H1 (cell line): ENCODE data around the gene PRPF39. TPM values are rescaled to one million over a fixed set of nuclear protein-coding genes. Genes with fewer than 3 reads are reported as not detected.

Experiments
- CTCF ChIA-PET: fragments of 300-600 bp; sonication (Branson Sonifier 250); formaldehyde crosslinking; loops from one replicate; lab custom pipeline; 2021; ENCODE audit not compliant: partially characterized antibody; lab: Charles Lee
- POLR2A ChIA-PET: fragments of 300-600 bp; sonication (Branson Sonifier 250); formaldehyde crosslinking; loops from one replicate; lab custom pipeline; 2021; ENCODE audit warnings: inconsistent platforms; ENCODE audit not compliant: partially characterized antibody; lab: Charles Lee
- DNase-seq, 2 experiments: peaks; one replicate each; pipeline versions ENCODE4 v3.0.0 to v3.0.0-alpha.2; 2010 to 2022; ENCODE audit warnings: low spot score in 2 of 2, low read depth in 1 of 2, mixed read lengths in 1 of 2
- FAIRE-seq: peaks from 2 replicates; lab custom pipeline; 2011; peaks lifted over from hg19 to GRCh38; lab: Jason Lieb, UNC
- H2AFZ ChIP-seq: 2 replicates; pipeline ENCODE4 v1.8.1; 2012; ENCODE audit warnings: low read length, inconsistent platforms
- H2AK5ac ChIP-seq: 2 replicates; pipeline ENCODE4 v1.6.1; 2013; ENCODE audit warnings: low read depth, low read length
- H2BK120ac ChIP-seq: replicated peaks from 2 replicates; pipeline ENCODE3; 2013; ENCODE audit warnings: low read depth, low read length, inconsistent platforms
- H2BK12ac ChIP-seq: 2 replicates; pipeline ENCODE4 v1.6.1; 2013; ENCODE audit warnings: low read depth, low read length
- H2BK15ac ChIP-seq: 2 replicates; pipeline ENCODE4 v1.6.1; 2013; ENCODE audit warnings: low read length
- H2BK20ac ChIP-seq: 2 replicates; pipeline ENCODE4 v1.6.1; 2013; ENCODE audit warnings: low read length
- H2BK5ac ChIP-seq: 2 replicates; pipeline ENCODE4 v1.6.1; 2013; ENCODE audit warnings: low read depth, low read length
- H3K14ac ChIP-seq: 2 replicates; pipeline ENCODE4 v1.6.1; 2013; ENCODE audit warnings: inconsistent platforms; ENCODE audit not compliant: insufficient read length
- H3K18ac ChIP-seq: 2 replicates; pipeline ENCODE4 v1.6.1; 2013; ENCODE audit warnings: low read length; ENCODE audit errors: extremely low read depth
- H3K23ac ChIP-seq: 2 replicates; pipeline ENCODE4 v1.6.1; 2013; ENCODE audit warnings: inconsistent platforms; ENCODE audit not compliant: insufficient read length
- H3K23me2 ChIP-seq: 2 replicates; pipeline ENCODE4 v1.6.1; 2013; ENCODE audit warnings: low read depth, low read length
- H3K27ac ChIP-seq: 2 replicates; pipeline ENCODE4 v1.6.1; 2011; ENCODE audit warnings: low read depth, low read length, inconsistent platforms
- H3K27me3 ChIP-seq, 4 experiments: replicated peaks in 1 of 4; 1 replicate in 1 of 4; 2 replicates in 3 of 4; pipeline versions ENCODE4 v1.6.1 to v1.8.1; 2011 to 2013; ENCODE audit warnings: low read length in 3 of 4, mild to moderate bottlenecking in 3 of 4, inconsistent platforms in 2 of 4, mixed read lengths in 2 of 4, moderate library complexity in 1 of 4; ENCODE audit not compliant: control insufficient read depth in 3 of 4, insufficient read depth in 3 of 4; ENCODE audit errors: extremely low read depth in 1 of 4
- H3K36me3 ChIP-seq, 4 experiments: 2 replicates each; pipeline versions ENCODE4 v1.6.1 to v1.8.1; 2011 to 2013; ENCODE audit warnings: mild to moderate bottlenecking in 4 of 4, low read length in 3 of 4, moderate library complexity in 2 of 4, control low read depth in 1 of 4, inconsistent platforms in 1 of 4; ENCODE audit not compliant: insufficient read depth in 4 of 4, control insufficient read depth in 2 of 4
- H3K4ac ChIP-seq: replicated peaks from 2 replicates; pipeline ENCODE3; 2013; ENCODE audit warnings: low read length, low read depth, mixed read lengths, inconsistent platforms; ENCODE audit not compliant: insufficient read length
- H3K4me1 ChIP-seq, 4 experiments: replicated peaks in 1 of 4; 1 replicate in 1 of 4; 2 replicates in 3 of 4; pipeline versions ENCODE4 v1.6.1 to v1.8.1; 2011 to 2013; ENCODE audit warnings: low read length in 3 of 4, inconsistent platforms in 2 of 4, mixed read lengths in 1 of 4; ENCODE audit not compliant: insufficient read depth in 4 of 4, control insufficient read depth in 3 of 4
- H3K4me2 ChIP-seq, 2 experiments: 2 replicates each; pipeline versions ENCODE4 v1.6.1 to v1.8.1; 2011 to 2013; ENCODE audit warnings: low read depth in 2 of 2, low read length in 2 of 2, control low read depth in 1 of 2, inconsistent platforms in 1 of 2, mild to moderate bottlenecking in 1 of 2; ENCODE audit not compliant: insufficient read depth in 1 of 2
- H3K4me3 ChIP-seq, 4 experiments: fragments of 200-600, 300-600 bp in 1 of 4; sonication (generic), shearing (Covaris generic), sonication (Bioruptor Twin) in 1 of 4; 2 replicates each; pipeline versions ENCODE4 v1.5.1 to v1.8.1; 2011 to 2016; ENCODE audit warnings: low read length in 4 of 4, low read depth in 3 of 4, control low read depth in 2 of 4, inconsistent platforms in 2 of 4, mild to moderate bottlenecking in 2 of 4, mixed read lengths in 1 of 4, moderate library complexity in 1 of 4; ENCODE audit not compliant: insufficient read depth in 2 of 4; ENCODE audit errors: extremely low read depth in 1 of 4
- H3K56ac ChIP-seq: replicated peaks from 2 replicates; pipeline ENCODE3; 2013; ENCODE audit warnings: low read depth, mild to moderate bottlenecking, mixed read lengths, low read length, inconsistent platforms; ENCODE audit not compliant: insufficient read length
- H3K79me1 ChIP-seq: 2 replicates; pipeline ENCODE4 v1.6.1; 2013; ENCODE audit warnings: low read depth, low read length, control low read depth
- H3K79me2 ChIP-seq, 2 experiments: 2 replicates each; pipeline versions ENCODE4 v1.6.1 to v1.8.1; 2012 to 2013; ENCODE audit warnings: low read length in 2 of 2, mild to moderate bottlenecking in 2 of 2, inconsistent platforms in 1 of 2; ENCODE audit not compliant: insufficient read depth in 2 of 2, control insufficient read depth in 1 of 2
- H3K9ac ChIP-seq, 4 experiments: replicated peaks in 1 of 4; 1 replicate in 1 of 4; 2 replicates in 3 of 4; pipeline versions ENCODE4 v1.6.1 to v1.8.1; 2011 to 2013; ENCODE audit warnings: low read depth in 3 of 4, low read length in 3 of 4, control low read depth in 2 of 4, mild to moderate bottlenecking in 2 of 4, moderate library complexity in 2 of 4, inconsistent platforms in 1 of 4; ENCODE audit errors: extremely low read depth in 1 of 4
- H3K9me3 ChIP-seq, 2 experiments: 2 replicates each; pipeline versions ENCODE4 v1.6.1 to v1.8.1; 2012 to 2013; ENCODE audit warnings: mild to moderate bottlenecking in 2 of 2, moderate library complexity in 2 of 2, control low read depth in 1 of 2, inconsistent platforms in 1 of 2, low read depth in 1 of 2, low read length in 1 of 2, mixed read lengths in 1 of 2; ENCODE audit not compliant: insufficient read depth in 2 of 2
- H4K20me1 ChIP-seq, 2 experiments: replicated peaks in 1 of 2; 2 replicates each; pipeline versions ENCODE3 to v1.8.1; 2011 to 2013; ENCODE audit warnings: inconsistent platforms in 2 of 2, low read length in 2 of 2, mild to moderate bottlenecking in 1 of 2; ENCODE audit not compliant: insufficient read depth in 2 of 2, control insufficient read depth in 1 of 2
- H4K5ac ChIP-seq: 2 replicates; pipeline ENCODE4 v1.6.1; 2013; ENCODE audit warnings: low read length, low read depth, mixed read lengths, inconsistent platforms; ENCODE audit not compliant: insufficient read length
- H4K8ac ChIP-seq: 2 replicates; pipeline ENCODE4 v1.8.0; 2013; ENCODE audit warnings: mild to moderate bottlenecking, moderate library complexity, low read length, inconsistent platforms; ENCODE audit not compliant: insufficient read depth; ENCODE audit errors: extremely low read depth
- H4K91ac ChIP-seq: replicated peaks from 2 replicates; pipeline ENCODE3; 2013; ENCODE audit warnings: low read length, mixed read lengths, inconsistent platforms; ENCODE audit not compliant: insufficient read length
- JUND ChIP-seq: IDR thresholded peaks from 2 replicates; pipeline ENCODE4 v1.6.1; 2011; ENCODE audit warnings: mild to moderate bottlenecking, improper control_type of control experiment, low read length
- KDM5A ChIP-seq: fragments of 200-600 bp; IDR thresholded peaks from 2 replicates; pipeline ENCODE4 v1.7.1; 2012; ENCODE audit warnings: mild to moderate bottlenecking, low read length, inconsistent platforms, mixed read lengths
- WGBS, 2 experiments: shearing (Covaris generic) in 1 of 2; methylation state at CpG; one replicate each; pipeline versions ENCODE4 v1.1.6 to v1.1.7; 2013 to 2015; ENCODE audit warnings: low lambda C conversion rate in 2 of 2, mixed read lengths in 2 of 2, inconsistent platforms in 1 of 2, low coverage in 1 of 2, missing lambda C conversion rate in 1 of 2; ENCODE audit not compliant: insufficient replicate concordance in 2 of 2, insufficient coverage in 1 of 2, insufficient read length in 1 of 2; ENCODE audit errors: extremely low coverage in 1 of 2, missing lambda C conversion rate in 1 of 2; 5-methylcytosine and 5-hydroxymethylcytosine counted together
- polyA plus RNA-seq, 7 experiments: library from polyadenylated mRNA; depleted of rRNA in 3 of 7; stranded (reverse) in 5 of 7; unstranded in 2 of 7; fragments of >200 nt in 5 of 7; fragments of 200-250 nt in 2 of 7; gene quantifications; 1 replicate in 5 of 7; 2 replicates in 1 of 7; 4 replicates in 1 of 7; pipeline versions ENCODE4 v1.2.1 to v1.2.3, GENCODE V29; 2011 to 2013; ENCODE audit warnings: missing spikeins in 2 of 7, mixed read lengths in 2 of 7
- total RNA-seq: library from RNA; stranded (reverse); fragmentation: NEBNext Ultra II Directional; extraction: Animal tissue kit (Norgen Biotek cat#: 25700); gene quantifications from 2 replicates; pipeline ENCODE4 v1.2.1, GENCODE V29; 2021
- TF ChIP-seq, protein P1 (sequence below): IDR thresholded peaks from 2 replicates; pipeline ENCODE4 v1.6.1; 2012; ENCODE audit warnings: low read length, inconsistent platforms

The PRPF39 gene
- total and polyA plus RNA-seq, 2 of the 8 experiments (the other 6 are each of a cell fraction or from before 2014, with no cell fraction given): 22.4 to 43.3 TPM

DNA sequence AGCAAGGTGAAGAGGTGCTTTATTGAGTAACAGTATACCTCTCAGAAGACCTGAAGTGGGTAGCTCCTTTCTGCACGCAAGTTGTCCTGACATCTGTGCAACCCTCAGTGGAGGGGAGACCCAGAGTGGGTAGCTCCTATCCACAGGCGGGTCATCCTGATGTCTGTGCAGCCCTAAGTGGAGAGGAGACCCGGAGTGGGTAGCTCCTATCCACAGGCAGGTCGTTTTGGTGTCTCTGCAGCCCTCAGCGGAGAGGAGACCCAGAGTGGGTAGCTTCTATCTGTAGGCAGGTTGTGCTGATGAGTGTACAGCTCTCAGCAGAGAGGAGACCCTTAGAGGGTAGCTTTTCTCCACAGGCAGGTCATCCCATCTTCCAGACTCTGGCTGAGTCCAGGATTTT, 45.1 kb upstream of the PRPF39 start:
- Histone ChIP-seq H4K5ac (no peak overlapping the region), H3K27me3 (no peaks in the 10 kb centered on the region), H2BK5ac (no peak overlapping the region), H3K18ac (no peak overlapping the region), H3K9me3 (peaks cover 14 to 16% of the 10 kb centered on the region in 2 experiments), H3K4me3 (no peak overlapping the region), H3K4me1 (no peaks in the 10 kb centered on the region), H2BK120ac (no peak overlapping the region), H2AK5ac (no peak overlapping the region), H4K8ac (no peak overlapping the region), H2BK12ac (no peak overlapping the region), H3K23ac (no peak overlapping the region), H3K23me2 (no peaks in the 10 kb centered on the region), H2BK20ac (no peak overlapping the region), H4K91ac (no peak overlapping the region), H3K79me2 (no peaks in the 10 kb centered on the region), H4K20me1 (no peaks in the 10 kb centered on the region), H3K4ac (no peak overlapping the region), H2AFZ (no peak overlapping the region), H3K4me2 (no peak overlapping the region), H3K79me1 (no peaks in the 10 kb centered on the region), H3K14ac (no peak overlapping the region), H3K27ac (no peak overlapping the region), H3K36me3 (peaks cover 0 to 23% (median 10%) of the 10 kb centered on the region in 4 experiments; a peak in 5 of 8 replicates), H3K56ac (no peak overlapping the region), H2BK15ac (no peak overlapping the region), H3K9ac (no peak overlapping the region)
- TF ChIP-seq KDM5A (no peak), JUND (no peak)
- TF ChIP-seq, protein P1, sequence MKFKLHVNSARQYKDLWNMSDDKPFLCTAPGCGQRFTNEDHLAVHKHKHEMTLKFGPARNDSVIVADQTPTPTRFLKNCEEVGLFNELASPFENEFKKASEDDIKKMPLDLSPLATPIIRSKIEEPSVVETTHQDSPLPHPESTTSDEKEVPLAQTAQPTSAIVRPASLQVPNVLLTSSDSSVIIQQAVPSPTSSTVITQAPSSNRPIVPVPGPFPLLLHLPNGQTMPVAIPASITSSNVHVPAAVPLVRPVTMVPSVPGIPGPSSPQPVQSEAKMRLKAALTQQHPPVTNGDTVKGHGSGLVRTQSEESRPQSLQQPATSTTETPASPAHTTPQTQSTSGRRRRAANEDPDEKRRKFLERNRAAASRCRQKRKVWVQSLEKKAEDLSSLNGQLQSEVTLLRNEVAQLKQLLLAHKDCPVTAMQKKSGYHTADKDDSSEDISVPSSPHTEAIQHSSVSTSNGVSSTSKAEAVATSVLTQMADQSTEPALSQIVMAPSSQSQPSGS: no peak
- WGBS, 2 experiments: 95% methylated on average over 5 of the region's 5 CpGs; no CpG with 5 or more reads in 1 of the 2 experiments
- POLR2A ChIA-PET: no interaction called here
- no peak for DNase-seq
- no peak for FAIRE-seq
- CTCF ChIA-PET: interaction anchor here (1.1 kb wide), 1 partner anchor 13 kb away, joined by 3 read pairs; no protein-coding TSS in a partner anchor
